Uterus (tissue), 2 donors: Measurements from ENCODE around the gene HSPB7.

Experiments
- CTCF ChIP-seq, 4 experiments: fragments of 200-600 bp in 2 of 4; fragments of 450-650 bp in 2 of 4; sonication (generic) in 2 of 4; IDR thresholded peaks; one replicate each; pipeline ENCODE4 v1.5.1; 2016 to 2019; ENCODE audit warnings: antibody characterized with exemption in 4 of 4, mild to moderate bottlenecking in 2 of 4, moderate library complexity in 1 of 4
- POLR2A ChIP-seq, 2 donors: fragments of 450-650 bp; IDR thresholded peaks; one replicate each; pipeline ENCODE4 v1.6.1; 2016; ENCODE audit warnings: antibody characterized with exemption in 2 of 2, mild to moderate bottlenecking in 1 of 2, moderate library complexity in 1 of 2

- no peak for TF ChIP-seq CTCF (IDR thresholded peaks at IDR 0.05)
- no peak for TF ChIP-seq POLR2A (IDR thresholded peaks at IDR 0.05)
These were observed 2.5 kb upstream of the HSPB7 start for GRCh38 chr1:16020325-16020724.
